Measurements from ENCODE around the gene SMIM41.

GRCh38 chr12:52060498-52061177 lies 18.9 kb upstream of the SMIM41 start:
- TF ChIP-seq GATA2 (IDR thresholded peaks at IDR 0.05; ENCODE audit: low read depth, low read length), result no peak
- no peak for TF ChIP-seq GATA3 (IDR thresholded peaks at IDR 0.05; ENCODE audit: low read depth, low read length)
